IPS-18c (cell line): Measurements from ENCODE around the gene SLX4.
"Not testable (repeated sequence)": the region's sequence is repeated elsewhere in the genome, so short reads cannot be mapped to it uniquely, and the experiment has no call there.

Experiments used
- H3K4me3 ChIP-seq: 2 replicates; pipeline ENCODE4 v1.7.0; 2013; ENCODE audit warnings: low read depth, mild to moderate bottlenecking, low read length, moderate library complexity; ENCODE audit not compliant: insufficient read depth
- H3K9me3 ChIP-seq: one replicate; pipeline ENCODE4 v1.6.1; 2013; ENCODE audit warnings: mild to moderate bottlenecking, low read length, moderate library complexity; ENCODE audit not compliant: control insufficient read depth, insufficient read depth

Gene SLX4

DNA sequence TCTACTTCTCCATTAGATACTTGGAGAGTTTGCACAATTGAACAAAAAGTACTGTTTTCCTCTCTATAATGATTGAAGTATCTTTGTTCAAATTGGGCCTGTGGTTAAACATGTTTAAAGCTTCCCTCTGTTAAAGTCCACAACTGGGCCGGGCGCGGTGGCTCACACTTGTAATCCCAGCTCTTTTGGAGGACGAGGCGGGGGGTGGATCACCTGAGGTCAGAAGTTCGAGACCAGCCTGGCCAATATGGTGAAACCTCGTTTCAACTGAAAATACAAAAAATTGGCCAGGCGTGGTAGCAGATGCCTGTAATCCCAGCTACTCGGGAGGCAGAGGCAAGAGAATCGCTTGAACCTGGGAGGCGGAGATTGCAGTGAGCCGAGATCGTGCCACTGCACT lies 2.4 kb downstream of the SLX4 start:
- not testable (repeated sequence) for H3K9me3 ChIP-seq, H3K4me3 ChIP-seq

DNA sequence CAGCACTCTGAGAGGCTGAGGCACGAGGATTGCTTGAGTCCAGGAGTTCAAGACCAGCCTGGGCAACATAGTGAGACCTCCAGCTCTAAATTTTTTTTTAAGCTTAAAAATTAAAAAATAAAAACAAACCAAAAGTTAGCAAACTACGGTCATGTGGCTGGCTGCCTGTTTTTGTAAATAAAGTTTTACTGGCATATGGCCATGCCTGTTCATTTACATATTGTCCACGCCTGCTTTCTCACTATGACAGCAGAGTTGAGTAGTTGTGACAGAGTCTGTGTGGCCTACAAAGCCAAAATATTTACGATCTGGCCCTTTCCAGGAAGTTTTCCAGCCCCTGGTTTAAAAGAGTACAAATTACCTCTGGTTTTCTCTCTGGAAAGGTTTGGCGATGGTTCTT lies 3.3 kb downstream of the SLX4 start:
- H3K4me3 ChIP-seq = no peak overlapping the region
- H3K9me3 ChIP-seq = peaks cover 2% of the 10 kb centered on the region

DNA sequence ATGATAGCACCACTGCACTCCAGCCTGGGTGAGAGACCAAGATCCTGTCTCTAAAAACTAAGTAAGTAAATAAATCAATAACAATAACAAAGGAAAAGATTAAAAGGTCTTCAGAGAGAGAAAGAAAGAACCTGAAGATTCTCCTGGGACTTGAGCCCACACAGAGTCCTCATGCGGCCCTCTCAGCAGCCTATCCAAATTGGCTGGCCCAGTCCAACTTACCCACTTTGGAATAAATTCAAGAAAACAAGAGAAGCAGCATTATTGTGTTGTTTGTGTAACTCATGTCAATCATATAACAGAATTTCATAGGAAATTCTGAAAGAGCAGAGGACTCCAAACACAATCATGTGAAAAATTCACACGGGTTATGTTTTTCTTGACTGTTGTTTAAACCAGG lies 3.8 kb downstream of the SLX4 start:
- peaks cover 2% of the 10 kb centered on the region for H3K9me3 ChIP-seq
- H3K4me3 ChIP-seq = no peak overlapping the region

DNA sequence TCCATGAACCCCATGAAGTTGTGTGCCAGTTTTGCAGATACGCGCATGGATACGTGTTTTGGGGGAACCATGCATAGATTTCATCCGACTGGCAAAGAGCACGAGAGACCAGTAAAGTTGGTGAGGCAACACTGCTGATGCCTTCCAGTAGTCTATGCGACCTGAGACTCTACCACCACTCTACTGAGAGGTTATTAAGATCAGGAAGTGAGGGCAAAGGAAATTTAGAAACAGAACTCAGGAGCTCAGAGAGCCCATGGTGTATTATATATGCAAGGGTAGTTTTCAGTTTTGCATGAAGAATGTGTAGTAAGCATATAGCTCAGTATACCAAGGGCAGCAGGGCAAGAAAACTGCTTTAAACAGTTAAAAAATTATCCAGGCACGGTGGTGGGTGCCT lies 4.2 kb downstream of the SLX4 start:
- Histone ChIP-seq H3K4me3 (no peak overlapping the region), H3K9me3 (peaks cover 2% of the 10 kb centered on the region)

DNA sequence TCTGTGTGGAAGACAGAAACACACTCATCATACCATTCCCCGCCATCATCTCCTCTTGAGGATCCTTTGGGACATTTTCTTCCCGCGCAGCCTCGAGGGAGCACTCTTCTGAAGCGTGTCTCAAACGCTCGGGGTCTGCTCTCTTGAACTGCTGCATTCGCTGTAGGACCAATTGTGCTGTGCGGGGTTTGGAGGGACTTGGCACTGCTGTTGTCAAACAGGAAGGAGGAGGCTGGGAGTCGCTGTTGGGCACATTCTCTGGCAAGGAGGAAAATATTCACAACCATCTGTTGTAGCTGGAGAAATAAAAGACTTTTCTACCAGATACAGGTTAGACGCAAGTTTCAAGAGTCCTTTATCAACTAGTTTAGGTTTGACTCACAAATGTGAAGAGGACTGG lies 5.0 kb downstream of the SLX4 start:
- Histone ChIP-seq H3K9me3 (peaks cover 2% of the 10 kb centered on the region), H3K4me3 (no peak overlapping the region)

DNA sequence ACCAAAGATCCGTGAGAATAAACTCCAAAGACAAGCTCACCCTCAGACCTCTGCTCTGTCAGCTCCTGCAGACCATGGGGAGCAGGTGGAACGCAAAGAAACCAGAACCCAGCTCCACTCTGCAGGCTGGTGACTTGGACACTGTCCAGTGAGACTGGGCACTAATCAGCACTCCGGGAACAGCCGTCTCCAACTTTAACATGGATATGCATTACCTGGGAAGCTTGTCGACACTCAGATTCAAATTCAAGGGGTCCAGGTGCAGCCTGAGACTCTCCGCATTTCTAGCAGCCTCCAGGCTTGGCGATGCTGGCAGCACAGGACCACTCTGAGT lies 9.1 kb downstream of the SLX4 start:
- Histone ChIP-seq H3K9me3 (peaks cover 9% of the 10 kb centered on the region), H3K4me3 (no peak overlapping the region)

DNA sequence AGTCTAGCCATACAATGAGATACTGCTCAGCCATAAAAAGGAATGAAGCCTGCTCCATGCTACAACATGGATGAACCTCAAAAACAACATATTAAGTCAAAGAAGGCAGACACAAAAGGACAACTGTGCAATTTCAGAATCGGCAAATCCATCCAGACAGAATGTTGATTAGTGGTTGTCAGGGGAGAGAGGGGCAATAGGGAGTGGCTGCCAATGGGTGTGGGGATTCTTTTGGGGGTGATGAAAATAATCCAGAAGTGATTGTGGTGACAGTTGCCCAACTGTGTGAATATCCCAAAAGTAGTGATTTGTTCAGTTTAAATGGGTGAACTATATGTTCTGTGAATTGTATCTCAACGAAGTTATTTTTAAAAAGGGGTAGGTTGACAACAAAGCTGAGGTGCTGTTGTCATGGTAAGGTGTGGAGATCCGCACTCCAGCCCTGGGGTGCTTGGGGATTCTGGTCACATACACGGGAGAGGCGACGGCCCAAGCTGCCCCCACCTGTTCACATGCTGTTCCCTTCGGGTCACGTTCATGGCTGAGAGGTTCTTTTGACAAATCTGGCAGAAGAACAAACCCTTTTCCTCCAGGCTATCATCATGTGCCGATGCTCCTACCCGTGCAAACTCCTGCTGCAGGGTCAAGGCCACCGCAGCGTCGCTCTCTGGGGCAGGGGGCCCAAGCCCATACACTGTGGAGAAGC lies 9.6 kb downstream of the SLX4 start:
- H3K9me3 ChIP-seq = peaks cover 9% of the 10 kb centered on the region
- no peak overlapping the region for H3K4me3 ChIP-seq

DNA sequence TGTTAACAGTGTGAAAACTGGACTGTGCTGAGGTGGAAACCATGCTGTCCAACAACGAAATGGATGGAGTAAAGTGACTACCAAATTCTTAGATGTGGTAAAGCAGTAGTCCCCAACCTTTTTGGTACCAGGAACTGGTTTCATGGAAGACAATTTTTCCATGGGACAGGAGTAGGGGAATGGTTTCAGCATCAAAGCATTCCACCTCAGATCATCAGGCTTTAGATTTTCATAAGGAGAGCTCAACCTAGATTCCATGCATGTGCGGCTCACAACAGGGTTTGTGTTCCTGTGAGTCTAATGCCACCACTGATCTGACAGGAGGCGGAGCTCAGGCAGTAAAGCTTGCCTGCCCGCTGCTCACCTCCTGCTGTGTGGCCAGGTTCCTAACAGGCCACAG lies 11.5 kb downstream of the SLX4 start:
- peak overlapping the region; percentile 9; the same call in 1 of the 2 replicates for H3K4me3 ChIP-seq

DNA sequence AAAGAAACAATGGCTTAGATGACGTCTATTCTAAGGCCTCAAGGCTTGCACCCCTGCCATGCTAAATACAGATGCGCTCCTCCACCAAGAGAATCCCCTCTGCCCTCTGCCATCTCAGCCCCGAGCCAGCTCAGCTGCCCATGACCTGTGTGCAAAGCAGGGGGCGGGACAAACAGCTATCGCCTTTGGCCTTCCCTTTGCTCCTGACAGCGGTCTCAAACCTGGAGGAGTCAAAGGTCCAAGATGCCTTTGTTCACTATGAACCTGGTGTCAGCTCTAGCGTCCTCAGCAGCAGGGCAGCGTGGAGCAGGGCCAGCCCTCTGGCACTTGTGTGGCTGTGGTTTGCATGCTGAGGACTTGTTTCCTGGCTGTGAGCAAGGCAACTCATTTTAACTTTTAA lies 12.3 kb downstream of the SLX4 start:
- Histone ChIP-seq H3K4me3 (no peak overlapping the region), H3K9me3 (peaks cover 6% of the 10 kb centered on the region)

More for the DNA sequence above, 11.5 kb downstream of the SLX4 start:
- peaks cover 6% of the 10 kb centered on the region for H3K9me3 ChIP-seq

DNA sequence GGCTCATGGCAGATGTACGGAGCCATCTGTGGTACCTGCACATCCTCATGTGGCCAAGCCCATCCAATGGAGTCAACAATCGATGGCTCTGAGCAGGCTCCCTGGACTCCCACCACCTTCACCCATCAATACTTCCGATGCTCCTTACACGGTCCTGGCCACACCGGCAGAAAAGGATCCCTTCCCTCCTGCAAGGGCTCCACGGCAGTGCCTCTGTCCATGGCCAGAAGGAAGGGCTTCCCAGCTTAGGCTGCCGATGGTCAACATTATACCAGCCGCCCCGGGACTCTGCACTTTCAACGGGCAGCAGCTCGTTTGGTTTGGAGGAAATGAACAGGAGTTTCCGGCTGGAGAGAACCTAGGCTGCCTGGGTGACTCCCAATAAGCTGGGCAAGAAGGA lies 13.2 kb downstream of the SLX4 start:
- no peak overlapping the region for H3K4me3 ChIP-seq
- H3K9me3 ChIP-seq = peaks cover 9% of the 10 kb centered on the region

DNA sequence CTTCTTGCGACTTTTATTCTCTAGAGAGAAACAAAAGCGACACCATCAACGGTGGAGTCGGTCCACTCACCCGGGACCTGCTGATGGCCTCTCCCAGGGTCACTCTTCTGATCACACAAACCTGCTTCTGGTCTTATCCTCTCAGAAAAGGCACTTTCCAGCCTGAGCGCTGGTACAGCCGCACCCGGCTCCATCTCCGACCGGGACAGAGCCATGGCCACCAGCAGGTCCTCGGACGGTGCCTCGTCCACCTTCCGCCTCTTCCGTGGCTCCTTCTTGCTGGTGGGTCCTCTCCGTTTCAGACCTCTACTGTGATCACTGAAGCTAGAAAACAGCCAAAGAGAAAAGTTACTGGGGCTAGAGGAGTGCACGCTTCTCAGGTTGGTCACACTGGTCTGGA lies 13.7 kb downstream of the SLX4 start:
- H3K9me3 ChIP-seq = peaks cover 9% of the 10 kb centered on the region

DNA sequence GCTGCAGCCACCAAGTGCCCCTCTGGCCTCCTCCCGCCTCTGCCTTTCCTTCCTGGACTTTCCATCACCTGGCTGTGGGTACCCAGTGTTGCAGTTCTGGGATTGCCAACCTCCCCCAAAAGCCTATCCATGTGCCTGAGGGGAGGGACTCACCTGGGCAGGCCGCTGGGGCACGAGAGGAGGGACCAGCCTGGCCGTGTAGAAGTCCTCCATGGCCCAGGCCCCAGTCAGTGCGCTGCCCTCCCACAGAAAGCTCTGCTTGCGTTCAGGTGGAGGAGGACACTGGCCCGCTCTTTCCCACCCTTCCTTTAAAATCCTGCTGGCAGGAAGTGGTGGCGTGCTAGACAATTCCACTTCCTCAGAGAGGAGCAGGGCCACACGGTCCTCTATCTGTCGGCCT lies 14.2 kb downstream of the SLX4 start:
- peaks cover 9% of the 10 kb centered on the region for H3K9me3 ChIP-seq
- no peak overlapping the region for H3K4me3 ChIP-seq

More for the DNA sequence above, 13.7 kb downstream of the SLX4 start:
- H3K4me3 ChIP-seq = no peak overlapping the region

DNA sequence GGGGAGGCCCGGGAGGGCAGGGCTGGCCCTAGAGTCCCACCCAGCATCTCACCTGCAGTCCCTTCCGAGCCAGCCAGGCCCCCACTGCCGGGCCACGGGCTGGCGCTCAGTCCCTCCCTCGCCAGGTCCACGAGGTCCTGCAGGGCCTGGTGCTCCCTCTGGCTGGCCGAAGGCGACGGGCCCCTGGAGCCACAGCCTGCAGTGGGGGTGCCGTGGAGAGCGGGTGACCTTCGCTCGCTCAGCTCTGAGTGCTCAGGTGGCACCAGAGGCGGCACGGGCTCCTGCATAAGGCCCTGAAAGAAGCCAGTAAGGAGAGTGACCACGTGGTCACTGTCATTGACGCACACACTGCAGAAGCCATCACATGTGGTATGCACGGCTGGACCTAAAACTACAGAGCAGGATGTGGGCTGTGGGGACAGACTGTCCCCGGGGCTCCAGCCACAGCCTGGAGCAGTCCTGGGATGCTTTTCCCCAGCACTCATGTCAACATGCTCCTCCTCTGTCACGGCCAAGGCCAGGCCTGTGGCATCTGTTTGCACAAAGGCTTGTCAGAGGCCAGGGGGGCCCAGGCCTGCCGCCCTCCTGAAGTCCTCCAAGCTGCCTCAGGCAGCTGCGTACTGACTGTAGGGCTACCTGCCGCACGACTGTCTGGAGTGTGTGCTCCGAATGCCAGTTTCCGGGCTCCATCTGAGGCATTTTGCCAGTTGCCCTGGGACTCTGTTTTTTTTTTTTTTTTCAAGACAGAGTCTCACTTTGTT lies 15.1 kb downstream of the SLX4 start:
- H3K4me3 ChIP-seq = no peak overlapping the region
- peaks cover 9% of the 10 kb centered on the region for H3K9me3 ChIP-seq

DNA sequence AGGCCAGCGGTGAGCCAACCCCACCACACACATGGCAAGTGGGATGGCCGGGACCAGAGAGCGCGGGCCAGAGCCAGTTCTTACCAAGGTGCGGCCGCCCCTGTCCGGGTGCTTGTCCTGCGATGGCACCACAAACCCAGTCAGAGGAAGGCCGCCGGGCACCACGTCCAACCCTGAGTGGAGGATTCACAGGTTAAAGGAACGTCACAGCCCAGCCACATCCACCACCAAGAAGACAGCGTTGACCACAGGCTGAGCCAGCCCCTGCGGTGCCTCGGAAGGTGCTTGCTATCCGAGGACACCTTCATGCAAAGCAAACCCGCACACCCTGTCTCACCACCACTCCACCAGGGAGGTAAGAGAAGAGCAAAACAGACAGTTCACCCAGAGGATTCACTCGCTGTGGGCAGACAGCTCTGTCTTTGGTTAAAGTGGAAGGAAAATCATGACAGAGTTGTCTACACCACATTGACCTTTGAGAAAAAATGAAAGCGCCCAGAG lies 15.8 kb downstream of the SLX4 start:
- Histone ChIP-seq H3K4me3 (no peak overlapping the region), H3K9me3 (peaks cover 9% of the 10 kb centered on the region)

DNA sequence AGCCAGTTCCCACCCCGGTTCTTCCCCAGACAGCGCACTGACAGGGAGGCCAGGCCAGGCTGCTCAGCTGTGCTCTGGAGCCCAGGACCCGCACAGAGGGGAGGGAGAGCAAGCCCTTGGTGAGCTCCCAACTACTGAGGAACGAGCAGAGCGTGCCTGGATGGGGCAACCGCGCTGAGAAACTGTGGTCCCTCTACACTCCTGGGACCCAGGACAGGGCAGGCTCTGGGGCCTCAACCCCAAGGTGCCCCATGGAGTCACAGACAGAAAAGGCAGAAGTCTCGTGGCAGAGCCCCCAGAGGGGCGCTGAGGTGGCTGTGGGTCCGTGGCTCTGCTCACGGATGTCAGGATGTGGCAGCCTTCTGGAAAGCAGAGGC lies 16.3 kb downstream of the SLX4 start:
- Histone ChIP-seq H3K9me3 (peaks cover 6% of the 10 kb centered on the region), H3K4me3 (no peak overlapping the region)

DNA sequence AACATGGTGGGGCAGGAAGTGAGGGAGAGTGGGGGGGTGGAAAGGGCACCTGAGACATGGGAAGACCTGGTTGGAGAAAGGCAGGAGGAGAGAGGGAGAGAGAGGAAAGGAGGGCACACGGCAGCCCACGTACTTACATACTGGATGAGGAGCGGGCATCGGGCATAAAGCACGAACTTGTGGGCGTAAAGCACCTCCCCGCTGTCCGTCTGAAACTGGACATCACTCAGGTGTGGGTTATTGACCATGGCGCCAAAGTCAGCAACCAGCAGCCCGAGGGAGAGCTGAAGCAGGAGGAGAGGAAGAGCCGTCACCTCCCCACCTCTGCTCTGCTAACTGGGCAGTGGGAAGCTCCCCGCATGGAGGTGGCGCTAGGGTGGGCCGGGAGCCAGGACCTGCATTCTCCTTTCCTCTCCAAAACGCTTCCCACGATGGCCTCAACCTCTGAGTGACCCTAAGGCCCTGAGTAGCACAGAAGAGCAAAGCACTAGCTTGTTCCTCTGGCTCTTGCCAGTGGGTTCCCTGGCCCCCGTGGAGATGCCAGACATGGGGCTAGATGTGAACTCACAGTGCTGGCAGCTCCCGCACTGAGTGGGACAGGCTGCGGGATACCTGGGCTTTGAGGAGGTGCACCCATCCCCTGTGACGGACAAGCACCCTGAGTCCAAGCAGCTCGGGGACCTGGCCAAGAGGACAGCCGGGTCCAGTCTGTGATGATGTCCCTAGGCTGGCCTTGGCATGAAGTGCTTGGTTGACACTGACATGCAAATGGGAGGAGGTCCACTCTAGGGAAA lies 16.9 kb downstream of the SLX4 start:
- Histone ChIP-seq H3K4me3 (no peak overlapping the region), H3K9me3 (peaks cover 2% of the 10 kb centered on the region)

DNA sequence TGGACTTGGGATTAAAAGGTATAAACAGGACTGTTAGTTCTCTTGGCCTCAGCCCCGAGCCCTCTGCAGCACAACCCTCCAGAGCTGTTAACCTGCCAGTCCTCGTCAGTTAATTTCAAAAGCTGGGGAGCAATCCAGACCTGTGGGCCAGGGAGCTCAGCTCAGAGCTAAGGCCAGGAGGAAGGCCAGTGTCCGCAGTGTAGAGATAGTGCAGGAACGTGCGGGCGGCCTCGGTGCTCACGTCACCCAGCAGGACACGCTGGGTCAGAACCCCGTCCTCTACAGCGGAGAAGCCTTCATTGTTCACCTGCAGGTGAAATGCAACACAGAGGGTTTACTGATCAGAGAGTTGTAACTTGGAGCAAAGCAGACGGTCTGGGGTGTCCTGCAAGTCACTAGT lies 18.8 kb downstream of the SLX4 start:
- Histone ChIP-seq H3K9me3 (peaks cover 2% of the 10 kb centered on the region), H3K4me3 (no peak overlapping the region)

DNA sequence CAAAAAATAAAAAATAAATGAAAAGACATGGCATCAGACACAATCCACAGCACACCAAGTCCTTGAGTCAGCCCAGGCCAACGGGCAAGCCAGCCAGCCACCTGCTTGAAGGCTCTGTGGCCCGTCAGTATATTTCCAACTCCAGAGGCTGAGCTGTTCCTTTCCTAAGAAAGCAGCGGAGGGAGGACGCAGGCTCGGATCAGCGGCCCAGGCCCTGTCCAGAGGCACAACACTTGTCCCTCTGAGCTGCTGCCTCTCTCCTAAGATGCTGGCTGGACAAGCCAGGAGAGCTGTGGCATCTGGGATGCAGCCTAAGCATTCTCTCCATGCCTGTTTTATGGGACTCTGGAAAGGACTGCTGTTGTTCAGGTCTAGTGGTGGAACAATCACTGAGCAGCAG lies 19.4 kb downstream of the SLX4 start:
- Histone ChIP-seq H3K4me3 (no peak overlapping the region), H3K9me3 (peaks cover 2% of the 10 kb centered on the region)
